ENCODE results near the gene MLX.

GRCh38 chr17:42586514-42587230 lies 19.8 kb downstream of the MLX start:
- no peak for TF ChIP-seq EZH2 (IDR thresholded peaks at IDR 0.05; ENCODE audit: borderline replicate concordance, low read length)
- TF ChIP-seq CTCF (conservative IDR thresholded peaks at IDR 0.05 in 1 of 2, IDR thresholded peaks at IDR 0.05 in 1 of 2; ENCODE audit: extremely low read depth in 1 of 2, insufficient read depth in 1 of 2, low read depth in 1 of 2, low read length in 2 of 2), result no peak

Measured in mammary epithelial cell (primary cell).